Right cardiac atrium (tissue), 5 donors: Measurements from ENCODE around the gene ZACN. TPM values are rescaled to one million over a fixed set of nuclear protein-coding genes. Genes with fewer than 3 reads are reported as not detected.

Experiments used
- ATAC-seq, 2 donors: fragments of 200-7000 bp; cut with Tn5 transposase; one replicate each; pipeline versions ENCODE4 v1.8.0 to v1.9.1; 2020; ENCODE audit warnings: moderate library complexity in 2 of 2, mild to moderate bottlenecking in 1 of 2
- DNase-seq, 3 donors: peaks; one replicate each; pipeline ENCODE4 v3.0.0-alpha.2; 2020
- H3K27ac ChIP-seq: one replicate; pipeline ENCODE4 v1.5.1; 2013; ENCODE audit warnings: mild to moderate bottlenecking, low read length, control low read depth, moderate library complexity
- H3K27me3 ChIP-seq: one replicate; pipeline ENCODE4 v1.6.1; 2013; ENCODE audit not compliant: control insufficient read depth, insufficient read depth
- H3K4me1 ChIP-seq: one replicate; pipeline ENCODE4 v1.6.1; 2013; ENCODE audit warnings: low read length; ENCODE audit not compliant: control insufficient read depth, insufficient read depth
- H3K4me3 ChIP-seq: one replicate; pipeline ENCODE4 v1.5.1; 2013; ENCODE audit warnings: low read length, control low read depth
- H3K9me3 ChIP-seq: one replicate; pipeline ENCODE4 v1.6.1; 2013; ENCODE audit warnings: low read length; ENCODE audit not compliant: control insufficient read depth
- WGBS: extraction: QIAGEN DNeasy Blood & Tissue Kit; methylation state at CpG from one replicate; pipeline ENCODE4 v1.1.7; 2013; 5-methylcytosine and 5-hydroxymethylcytosine counted together
- intact Hi-C, 4 donors: fragments of 100-400 bp; cut with DNase I; formaldehyde crosslinking; loops; one replicate each; pipeline versions ENCODE4 v1.11.0 to v1.14.0; 2022 to 2023
- microRNA-seq, 2 donors: library from miRNA; unstranded; fragments of <30 nt; microRNA quantifications; one replicate each; pipeline ENCODE4 v1.2.0, GENCODE V29; 2020 to 2021
- polyA plus RNA-seq: library from polyadenylated mRNA; stranded (reverse); fragments of 200-250 nt; gene quantifications from one replicate; pipeline ENCODE4 v1.2.3, GENCODE V29; 2013
- total RNA-seq, 4 donors: library from RNA; stranded (reverse); fragmentation: NEBNext Ultra II Directional; extraction: Animal tissue kit (Norgen Biotek cat#: 25700); gene quantifications; one replicate each; pipeline ENCODE4 v1.2.1, GENCODE V29; 2021
- donor health status: healthy with polysubstance abuse.
- donor health status: DM: no; HTN: yes; CAD: no.
- donor health status: DM: no; HTN: no; CAD: no.
- donor health status: DM: no; HTN: yes; CAD: no; lungs with severe emphysema.
- donor health status: DM: yes; HTN: yes; CAD: no.

The ZACN gene
- total and polyA plus RNA-seq, 5 donors, result 1.5 TPM; not detected in 4

GRCh38 chr17:76125391-76125675 lies 46.4 kb downstream of the ZACN start:
- no peak overlapping the region for H3K27ac ChIP-seq
- intact Hi-C loops, result loop anchor here in 2 of 4 donors (10.0 kb wide), 1 partner anchor 49 kb away; no protein-coding TSS in a partner anchor
- no peak for ATAC-seq
- H3K9me3 ChIP-seq, result no peaks in the 10 kb centered on the region
- DNase-seq, result no peak
- no peak overlapping the region for H3K4me3 ChIP-seq
- no peaks in the 10 kb centered on the region for H3K27me3 ChIP-seq
- WGBS, result 93% methylated on average over 5 of the region's 5 CpGs
- no peaks in the 10 kb centered on the region for H3K4me1 ChIP-seq

- Histone ChIP-seq H3K27me3 (no peaks in the 10 kb centered on the region), H3K4me1 (no peaks in the 10 kb centered on the region), H3K9me3 (no peaks in the 10 kb centered on the region), H3K27ac (no peak overlapping the region), H3K4me3 (no peak overlapping the region)
- intact Hi-C loops, result loop anchor here in 2 of 4 donors (10.0 kb wide), 1 partner anchor 49 kb away; no protein-coding TSS in a partner anchor
- WGBS, result 91% methylated on average over 1 of the region's 1 CpG
- DNase-seq (no peak), ATAC-seq (no peak)
Measured at GRCh38 chr17:76125922-76126321, 46.9 kb downstream of the ZACN start.

GRCh38 chr17:76130473-76130872 lies 51.5 kb downstream of the ZACN start:
- H3K9me3 ChIP-seq, result no peaks in the 10 kb centered on the region
- DNase-seq, result no peak
- no peak overlapping the region for H3K27ac ChIP-seq
- no peaks in the 10 kb centered on the region for H3K4me1 ChIP-seq
- intact Hi-C loops, result no loop called here
- H3K27me3 ChIP-seq, result no peaks in the 10 kb centered on the region
- H3K4me3 ChIP-seq, result no peak overlapping the region
- peak in 1 of 2 donors; percentile 23 for ATAC-seq
- 30% methylated on average over 13 of the region's 13 CpGs for WGBS

GRCh38 chr17:76131051-76131691 lies 52.2 kb downstream of the ZACN start:
- Histone ChIP-seq H3K27ac (no peak overlapping the region), H3K9me3 (no peaks in the 10 kb centered on the region), H3K27me3 (no peaks in the 10 kb centered on the region), H3K4me1 (no peaks in the 10 kb centered on the region), H3K4me3 (no peak overlapping the region)
- ATAC-seq (no peak), DNase-seq (no peak)
- WGBS, result 39% methylated on average over 21 of the region's 21 CpGs
- intact Hi-C loops, result no loop called here

DNA sequence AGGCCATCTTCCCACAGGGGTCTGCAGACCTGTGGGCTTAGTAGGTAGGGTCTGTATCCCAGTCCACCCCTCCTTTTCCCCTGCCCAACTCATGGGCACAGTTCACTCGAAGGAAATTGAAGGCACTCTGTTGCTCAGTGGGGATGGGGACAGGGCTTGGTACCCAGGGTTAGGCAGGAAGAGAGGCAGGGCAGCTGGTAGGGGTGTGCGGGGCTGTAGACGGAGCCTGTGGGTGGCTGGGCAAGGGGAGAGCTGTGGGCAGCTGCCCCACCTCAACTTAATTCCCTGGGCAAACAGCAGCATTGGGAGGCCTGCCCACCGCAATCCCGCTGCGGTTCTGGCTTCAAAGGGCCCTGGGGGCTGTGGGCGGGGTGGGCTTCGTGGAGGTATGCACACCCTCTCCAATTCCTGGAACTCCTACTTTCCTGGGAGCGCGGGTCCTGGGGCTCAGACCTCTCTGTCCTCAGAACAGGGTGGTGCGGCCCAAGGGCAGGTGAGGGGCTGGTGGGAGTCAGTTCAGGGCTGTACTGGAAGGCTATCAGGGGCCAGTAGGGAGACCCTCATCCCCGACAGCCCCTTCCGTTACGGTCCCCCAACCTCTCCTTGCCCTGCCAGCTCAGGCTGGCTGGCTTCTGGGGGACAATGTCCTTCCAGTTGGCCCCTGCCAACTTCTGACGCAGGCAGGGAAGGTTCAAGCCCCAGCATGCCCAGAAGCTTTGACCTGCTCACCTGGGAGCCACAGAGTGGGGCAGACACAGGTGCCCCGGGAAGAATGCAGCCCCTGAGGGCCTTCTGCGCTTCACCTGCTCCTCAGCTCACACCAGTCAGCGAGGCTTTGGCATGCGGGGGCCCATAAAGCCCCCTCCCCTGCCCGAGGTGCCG lies 53.0 kb downstream of the ZACN start:
- WGBS, result 43% methylated on average over 21 of the region's 21 CpGs

More for the DNA sequence above, 53.0 kb downstream of the ZACN start:
- ATAC-seq, result no peak
- H3K9me3 ChIP-seq, result no peaks in the 10 kb centered on the region
- no peaks in the 10 kb centered on the region for H3K4me1 ChIP-seq
- intact Hi-C loops, result no loop called here
- H3K4me3 ChIP-seq, result no peak overlapping the region
- H3K27ac ChIP-seq, result no peak overlapping the region
- DNase-seq, result no peak
- no peaks in the 10 kb centered on the region for H3K27me3 ChIP-seq

Small RNAs within 50 kb of the gene (microRNA-seq; reads per million reads assigned to microRNA genes)
- 0 reads per million in 2 donors for gene MIR6868

Other genes with a start within 250 kb of the ZACN start
- gene UNC13D, start 234.8 kb upstream of the ZACN start, total RNA-seq, result 10 to 100 TPM; 12.6 to 30.4 (median 27.4) TPM
- 18.8 TPM for gene UNC13D, start 234.8 kb upstream of the ZACN start, polyA plus RNA-seq
- 100 to 1,000 TPM; 112 to 128 (median 118) TPM for gene WBP2, start 223.8 kb upstream of the ZACN start, total RNA-seq
- gene WBP2, start 223.8 kb upstream of the ZACN start, polyA plus RNA-seq, result 109 TPM
- gene TRIM47, start 200.6 kb upstream of the ZACN start, total RNA-seq, result 10 to 100 TPM; 24.1 to 25.9 (median 25.3) TPM
- 19.2 TPM for gene TRIM47, start 200.6 kb upstream of the ZACN start, polyA plus RNA-seq
- 10 to 100 TPM in 1 of 4 donors, 1 to 10 TPM in 3; 5.7 to 10.7 (median 7.7) TPM for gene TRIM65, start 182.2 kb upstream of the ZACN start, total RNA-seq
- gene TRIM65, start 182.2 kb upstream of the ZACN start, polyA plus RNA-seq, result 7.9 TPM
- 10 to 100 TPM; 64.1 to 94.2 (median 83.8) TPM for gene MRPL38, start 174.3 kb upstream of the ZACN start, total RNA-seq
- 57.9 TPM for gene MRPL38, start 174.3 kb upstream of the ZACN start, polyA plus RNA-seq
- 1 to 10 TPM; 4.8 to 5.5 (median 5.1) TPM for gene FBF1, start 138.1 kb upstream of the ZACN start, total RNA-seq
- 5.0 TPM for gene FBF1, start 138.1 kb upstream of the ZACN start, polyA plus RNA-seq
- 10 to 100 TPM; 56.9 to 67.5 (median 62.3) TPM for gene ACOX1, start 100.0 kb upstream of the ZACN start, total RNA-seq
- 18.7 TPM for gene ACOX1, start 100.0 kb upstream of the ZACN start, polyA plus RNA-seq
- 10 to 100 TPM in 2 of 4 donors, 1 to 10 TPM in 2; 8.5 to 12.1 (median 9.9) TPM for gene TEN1, start 99.9 kb upstream of the ZACN start, total RNA-seq
- gene TEN1, start 99.9 kb upstream of the ZACN start, polyA plus RNA-seq, result 22.5 TPM
- gene CDK3, start 78.3 kb upstream of the ZACN start, total RNA-seq, result 1 to 10 TPM; 2.4 to 2.6 (median 2.5) TPM
- gene CDK3, start 78.3 kb upstream of the ZACN start, polyA plus RNA-seq, result 2.9 TPM
- under 1 TPM in 3 of 4 donors, not detected in 1; 0.06 to 0.09 (median 0.09) TPM for gene EVPL, start 51.9 kb upstream of the ZACN start, total RNA-seq
- 0.02 TPM for gene EVPL, start 51.9 kb upstream of the ZACN start, polyA plus RNA-seq
- gene SRP68, start 6.7 kb upstream of the ZACN start, total RNA-seq, result 10 to 100 TPM; 59.9 to 63.5 (median 61.5) TPM
- 34.6 TPM for gene SRP68, start 6.7 kb upstream of the ZACN start, polyA plus RNA-seq
- gene GALR2, start 4.4 kb upstream of the ZACN start, total RNA-seq, result not detected
- not detected for gene GALR2, start 4.4 kb upstream of the ZACN start, polyA plus RNA-seq
- 10 to 100 TPM; 74.5 to 93.5 (median 84.8) TPM for gene EXOC7, start 24.6 kb downstream of the ZACN start, total RNA-seq
- 40.4 TPM for gene EXOC7, start 24.6 kb downstream of the ZACN start, polyA plus RNA-seq
- gene FOXJ1, start 62.1 kb downstream of the ZACN start, total RNA-seq, result not detected
- gene FOXJ1, start 62.1 kb downstream of the ZACN start, polyA plus RNA-seq, result not detected
- gene RNF157, start 161.3 kb downstream of the ZACN start, total RNA-seq, result 10 to 100 TPM; 10.2 to 18.8 (median 13.9) TPM
- 12.1 TPM for gene RNF157, start 161.3 kb downstream of the ZACN start, polyA plus RNA-seq
- gene UBALD2, start 186.2 kb downstream of the ZACN start, total RNA-seq, result 10 to 100 TPM; 19.8 to 28.9 (median 24.5) TPM
- gene UBALD2, start 186.2 kb downstream of the ZACN start, polyA plus RNA-seq, result 19.5 TPM
- 1 to 10 TPM; 1.9 to 2.5 (median 2.2) TPM for gene QRICH2, start 229.1 kb downstream of the ZACN start, total RNA-seq
- 2.1 TPM for gene QRICH2, start 229.1 kb downstream of the ZACN start, polyA plus RNA-seq